NCI-H187 (cell line): ENCODE measurements around the gene FRMD3.

Experiments
- DNase-seq, 2 experiments: peaks; one replicate each; lab custom pipeline; 2025; lab: John Stamatoyannopoulos, UW

The FRMD3 gene

DNA sequence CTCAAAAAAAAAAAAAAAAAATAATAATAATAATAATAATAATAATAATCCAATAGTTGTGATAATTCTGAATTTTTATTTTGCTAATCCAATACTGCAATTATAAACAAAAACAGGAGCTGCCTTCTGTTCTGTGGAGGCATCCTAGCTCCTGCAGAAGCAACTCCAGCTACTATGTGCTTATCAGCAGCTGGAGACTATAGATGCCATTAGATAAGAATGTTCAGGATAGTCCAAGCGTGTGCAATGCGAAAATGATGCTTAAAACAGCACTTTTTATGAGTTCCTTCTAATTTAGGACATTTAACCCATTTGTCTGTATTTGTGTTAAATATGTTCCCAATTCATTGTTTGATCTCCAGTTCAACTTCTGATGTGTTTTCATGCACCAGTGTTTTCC, 254.7 kb downstream of the FRMD3 start:
- no peak for DNase-seq

DNA sequence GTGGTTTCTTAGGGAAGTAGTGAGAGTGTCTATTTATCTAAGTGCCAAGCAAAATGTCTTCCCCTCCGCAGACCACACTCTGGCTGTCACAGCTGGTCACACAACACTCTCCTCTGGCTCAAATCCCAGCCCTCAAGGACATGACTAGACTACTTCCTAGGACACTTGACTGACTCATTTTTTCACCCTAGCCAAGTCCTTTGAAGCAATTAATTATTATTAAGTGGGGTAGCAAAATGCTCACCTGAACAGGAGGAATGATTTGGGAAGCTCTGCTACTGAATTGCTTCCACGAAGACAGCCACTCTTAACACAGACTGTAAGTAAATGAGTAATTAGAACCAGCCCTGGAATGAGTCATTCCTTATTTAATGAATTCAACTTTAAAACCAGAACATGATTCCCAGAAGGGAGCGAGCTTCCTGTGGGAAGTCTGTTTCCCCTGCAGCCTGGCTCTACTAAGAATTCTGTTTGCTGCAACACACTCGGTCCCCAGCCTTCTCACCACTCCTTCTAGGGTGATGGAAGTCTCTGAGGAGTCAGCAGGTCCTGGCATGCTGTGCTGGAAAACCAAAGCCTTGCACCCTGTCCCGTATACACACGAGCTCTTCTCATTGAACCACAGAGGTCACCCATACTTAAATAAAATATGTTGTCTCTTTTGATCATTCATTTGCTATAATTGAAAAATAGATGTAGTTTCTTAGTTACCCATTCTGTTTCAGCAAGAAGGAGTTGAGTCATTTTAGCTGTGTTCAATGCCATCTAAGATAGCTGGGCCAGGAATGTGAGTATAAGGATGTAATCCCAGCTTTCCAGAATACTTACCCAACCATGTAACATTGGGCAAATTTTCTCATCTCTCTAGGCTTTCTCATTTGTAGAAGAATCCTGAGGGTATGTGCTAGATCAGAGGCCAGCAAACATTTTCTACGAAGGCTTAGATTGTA, 256.6 kb downstream of the FRMD3 start:
- no peak for DNase-seq

DNA sequence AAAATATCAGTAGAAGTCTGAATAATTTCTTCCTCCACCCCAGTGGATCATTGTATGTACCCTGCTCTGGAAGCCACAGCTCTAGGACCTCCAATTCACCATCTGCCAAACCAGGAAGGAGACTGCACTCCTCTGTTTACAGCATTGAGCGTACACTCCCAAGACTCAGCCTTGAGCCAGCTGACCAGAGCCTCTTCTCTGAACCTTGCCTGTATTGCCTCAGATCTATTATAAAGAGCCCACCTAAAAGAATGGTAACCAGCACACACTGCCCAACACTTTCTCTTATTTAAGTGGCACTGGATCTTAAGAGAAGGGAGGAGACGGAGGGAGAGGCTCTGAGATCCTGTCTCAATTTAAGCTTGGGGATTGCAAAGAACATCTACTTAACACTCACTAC, 257.4 kb downstream of the FRMD3 start:
- no peak for DNase-seq

DNA sequence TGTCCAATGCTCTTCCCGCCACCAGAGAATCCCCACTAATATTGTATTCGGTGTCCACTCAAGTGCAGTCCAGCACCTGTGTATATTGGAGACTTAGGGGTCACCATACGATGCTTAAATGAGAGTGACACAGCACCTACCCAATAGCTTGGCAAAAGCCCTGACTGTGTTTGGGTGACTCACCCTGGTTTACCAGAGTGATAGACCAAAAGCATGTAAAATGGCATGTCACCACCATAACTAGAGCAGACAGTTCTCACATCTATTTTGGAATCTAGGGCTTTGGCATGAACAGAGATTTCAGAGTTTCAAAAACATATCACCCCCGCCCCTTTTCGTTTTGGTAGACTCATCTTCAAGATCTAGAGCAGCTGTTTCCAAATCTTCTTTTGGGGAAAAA, 257.9 kb downstream of the FRMD3 start:
- DNase-seq = no peak

DNA sequence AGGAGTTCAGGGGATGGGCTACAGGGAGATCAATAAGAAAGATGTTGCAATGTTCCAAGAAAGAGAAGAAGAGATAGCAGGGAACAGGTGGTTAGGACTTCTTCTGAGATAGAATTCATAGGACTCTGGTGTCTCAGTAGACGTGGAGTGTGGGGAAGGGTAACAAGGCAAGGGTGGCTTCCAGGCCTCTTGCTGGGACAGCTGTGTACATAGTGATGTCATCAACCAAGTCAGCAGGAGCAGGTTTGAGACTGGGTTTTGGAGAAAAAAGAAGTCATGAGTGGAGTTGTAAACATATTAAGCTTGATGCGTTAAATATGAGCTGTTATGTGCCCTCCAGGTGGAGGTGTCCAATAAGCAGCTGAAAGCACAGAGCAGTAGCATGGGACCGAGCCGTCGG, 263.4 kb downstream of the FRMD3 start:
- no peak for DNase-seq

DNA sequence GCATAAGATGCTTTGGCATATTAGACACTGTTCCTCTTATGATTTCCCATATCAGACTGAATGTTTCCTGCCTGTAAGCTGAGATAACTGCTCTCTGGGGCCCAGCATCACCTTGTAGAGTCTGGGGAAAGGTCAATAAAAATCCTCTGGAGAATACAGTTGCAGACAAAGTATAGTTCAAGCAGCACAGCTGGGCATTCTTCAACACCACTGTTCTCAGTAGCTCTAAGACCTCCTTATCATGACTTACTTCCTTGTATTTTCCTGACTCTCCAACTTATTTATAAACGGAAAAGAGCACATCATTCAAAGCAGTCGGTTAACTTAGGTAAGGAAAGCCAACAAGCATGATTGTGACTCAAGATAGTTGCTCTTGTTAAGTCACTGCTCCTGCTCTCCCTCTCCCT, 266.5 kb downstream of the FRMD3 start:
- DNase-seq = no peak

DNA sequence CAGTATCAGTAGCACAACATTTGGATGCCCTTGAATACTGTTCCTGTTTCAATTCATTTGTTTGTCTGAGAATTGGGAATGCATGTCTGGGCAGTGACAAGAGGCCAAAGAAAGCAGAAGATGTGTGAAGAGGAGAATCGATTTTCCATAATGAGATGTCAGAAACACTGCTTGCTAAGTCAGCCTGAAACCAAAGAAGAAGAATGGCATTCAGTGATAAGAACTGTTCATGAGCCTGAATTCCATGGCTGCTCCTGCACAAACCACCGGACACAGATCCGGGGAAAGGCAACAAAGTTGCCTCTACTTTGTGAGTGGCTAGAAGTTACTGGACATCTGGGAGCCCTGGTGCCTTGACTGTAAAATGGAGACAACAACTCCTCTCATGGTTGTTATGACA, 268.1 kb downstream of the FRMD3 start:
- DNase-seq = no peak

DNA sequence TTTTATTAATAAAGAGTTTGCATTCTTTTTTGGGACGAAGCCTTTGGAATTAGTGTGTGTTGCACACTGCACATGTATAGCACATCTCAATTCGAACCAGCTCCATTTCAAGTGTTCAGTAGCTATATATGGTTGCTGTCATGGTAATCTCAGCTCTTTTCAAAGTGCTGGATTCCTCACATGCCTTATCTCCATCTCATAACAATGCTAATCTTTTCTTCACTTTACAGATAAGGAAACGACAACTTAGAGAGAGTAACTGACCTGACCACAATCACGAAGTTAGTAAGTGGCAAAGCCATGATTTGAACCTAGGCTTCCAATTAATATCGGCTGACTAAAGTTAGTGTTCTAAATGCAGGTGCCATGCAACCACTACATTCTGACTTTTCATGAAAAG, 270.5 kb downstream of the FRMD3 start:
- DNase-seq = no peak

DNA sequence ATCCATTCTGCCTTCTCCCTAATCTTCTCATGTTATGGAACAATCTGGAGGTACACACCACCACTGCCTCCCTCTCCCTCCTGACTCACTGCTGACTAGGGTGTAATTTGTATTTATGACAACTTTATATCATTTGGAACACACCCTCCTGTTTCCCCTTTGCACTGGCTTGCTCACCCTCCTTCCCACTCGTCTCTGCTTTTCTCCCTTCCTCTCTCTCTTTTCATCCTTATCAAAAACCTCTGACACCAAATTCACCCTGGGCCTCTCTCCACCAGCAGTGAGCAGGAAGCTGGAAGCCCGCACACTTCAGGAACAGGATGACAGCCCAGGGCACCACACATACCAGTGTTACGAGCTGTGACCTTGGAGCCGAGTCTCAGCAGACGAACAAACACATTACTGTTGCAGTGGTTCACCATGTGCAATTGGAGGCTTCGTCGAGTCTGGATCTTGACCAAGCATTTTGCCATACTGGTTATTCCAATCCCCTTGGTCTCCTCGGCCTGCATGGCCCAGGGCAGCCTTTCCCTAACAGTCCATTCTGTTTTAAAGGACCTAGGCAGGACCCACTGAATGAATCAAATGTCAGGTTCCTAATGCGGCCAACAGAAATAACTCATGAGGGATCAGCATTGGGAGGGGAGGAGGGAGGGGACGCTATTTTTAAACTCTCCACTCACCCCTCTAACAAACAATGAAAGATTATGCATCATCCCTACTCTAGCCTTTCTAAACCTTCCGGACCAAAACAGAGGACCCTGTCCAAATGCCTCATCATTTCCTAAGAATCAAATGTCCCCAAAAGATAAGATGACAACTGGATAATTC, 271.3 kb downstream of the FRMD3 start:
- DNase-seq = no peak

DNA sequence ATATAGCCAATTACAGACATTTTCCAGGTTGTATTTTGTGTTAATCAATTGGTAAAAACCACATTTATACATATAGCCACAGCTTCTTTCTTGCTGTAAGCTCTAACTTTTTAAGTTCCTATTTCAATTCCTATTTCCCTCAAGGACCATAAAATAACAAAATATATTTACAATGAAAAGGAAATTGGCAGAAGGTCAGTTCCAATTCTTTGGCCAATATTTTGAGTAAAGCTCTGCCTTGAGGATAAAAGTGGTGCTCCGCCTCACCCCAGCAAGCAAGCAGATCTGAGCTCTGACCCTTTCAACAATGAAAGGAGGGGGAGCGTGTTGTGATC, 271.9 kb downstream of the FRMD3 start:
- no peak for DNase-seq

DNA sequence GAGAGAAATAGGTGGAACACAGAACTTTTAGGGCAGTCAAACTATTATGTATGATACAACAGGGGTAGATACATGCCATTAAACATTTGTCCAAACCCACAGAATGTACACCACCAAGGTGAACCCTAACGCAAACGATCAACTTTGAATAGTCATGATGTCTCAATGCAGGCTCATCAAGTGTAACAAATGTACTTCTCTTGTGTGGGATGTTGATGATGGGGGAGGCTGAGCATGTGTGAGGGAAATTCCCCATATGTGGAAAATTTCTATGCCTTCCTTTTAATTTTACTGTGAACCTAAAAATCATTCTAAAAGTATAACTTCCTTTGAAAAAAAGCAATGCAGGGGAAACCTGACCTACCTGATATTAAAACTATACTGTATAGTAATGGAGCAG, 273.9 kb downstream of the FRMD3 start:
- DNase-seq = no peak

DNA sequence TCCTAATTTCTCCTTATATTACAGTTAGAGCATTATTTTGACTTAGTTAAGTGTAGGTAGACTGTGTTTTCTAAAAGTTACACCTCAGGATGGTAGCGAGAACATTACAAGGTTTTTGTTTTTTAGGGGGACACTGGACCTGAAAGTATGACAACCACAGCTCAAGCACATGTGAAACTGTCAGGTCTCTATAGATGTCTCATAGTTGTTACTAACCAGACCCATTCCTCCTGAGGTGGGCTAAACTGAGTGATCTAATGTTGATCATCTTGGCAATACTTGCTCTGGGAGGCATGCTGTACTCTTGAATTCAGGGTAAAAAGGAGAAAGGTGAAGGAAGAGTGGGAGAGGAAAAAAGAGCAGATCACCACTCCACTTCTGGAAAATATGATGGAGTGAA, 278.6 kb downstream of the FRMD3 start:
- no peak for DNase-seq

DNA sequence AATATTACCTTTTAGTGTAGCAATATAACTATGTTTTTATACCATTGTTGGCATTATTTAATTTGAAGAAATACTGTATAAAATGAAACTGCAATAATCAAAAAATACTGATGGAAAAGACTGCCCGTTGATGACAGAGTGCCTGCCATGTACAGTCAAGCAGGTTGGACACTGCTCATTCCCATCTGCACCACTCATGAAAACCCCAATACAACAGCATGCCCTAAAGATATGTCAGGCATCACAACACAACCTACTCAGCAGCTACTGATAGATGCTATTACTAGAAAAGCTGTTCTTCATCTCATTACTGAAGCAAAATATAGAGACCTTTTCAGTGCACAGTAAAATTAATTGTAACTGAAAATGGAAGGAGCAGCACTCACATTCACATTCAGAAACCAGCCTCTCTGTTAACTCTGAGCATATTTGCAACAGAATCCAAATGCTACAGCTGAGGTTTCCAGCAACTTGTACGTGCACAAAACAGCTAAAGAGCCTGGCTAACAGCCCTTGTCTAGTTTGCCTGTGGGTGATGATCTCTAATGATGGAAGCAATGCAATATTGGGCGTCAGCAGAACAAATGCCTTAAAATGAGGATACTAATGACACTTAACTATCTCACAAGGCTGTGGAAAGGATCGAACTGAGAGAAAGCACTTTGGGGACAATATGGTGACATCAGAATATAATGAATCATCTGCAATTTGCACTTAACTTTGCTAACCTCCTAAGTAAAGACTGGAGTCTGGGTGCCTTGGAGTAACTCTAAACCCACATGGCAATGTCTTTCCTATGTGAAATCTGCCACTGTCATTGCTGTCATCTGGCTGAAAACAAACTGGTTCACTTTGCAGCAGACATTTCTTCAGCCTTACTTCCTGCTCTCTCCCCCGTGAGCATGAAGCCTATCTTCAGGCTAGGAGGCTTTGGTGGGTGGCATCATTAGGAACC, 280.0 kb downstream of the FRMD3 start:
- DNase-seq = no peak

DNA sequence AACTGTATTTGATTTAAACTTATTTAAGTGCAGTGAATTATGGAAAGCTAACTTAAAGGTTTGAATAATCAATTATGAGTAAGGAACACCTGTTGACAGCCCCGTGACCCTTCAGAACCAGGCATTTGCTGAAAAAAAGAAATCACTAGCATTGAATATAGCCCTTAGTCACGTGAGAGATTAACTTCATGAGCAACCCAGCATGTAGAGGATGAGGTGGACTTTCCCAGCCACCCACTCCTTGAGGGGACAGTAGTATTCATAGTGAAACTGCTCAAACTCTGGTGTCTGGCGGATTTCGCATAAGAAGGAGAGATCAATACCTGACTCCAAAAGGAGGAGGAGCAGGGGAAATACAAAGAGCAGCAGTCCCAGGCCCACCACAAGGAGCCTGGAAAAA, 290.5 kb downstream of the FRMD3 start:
- no peak for DNase-seq

DNA sequence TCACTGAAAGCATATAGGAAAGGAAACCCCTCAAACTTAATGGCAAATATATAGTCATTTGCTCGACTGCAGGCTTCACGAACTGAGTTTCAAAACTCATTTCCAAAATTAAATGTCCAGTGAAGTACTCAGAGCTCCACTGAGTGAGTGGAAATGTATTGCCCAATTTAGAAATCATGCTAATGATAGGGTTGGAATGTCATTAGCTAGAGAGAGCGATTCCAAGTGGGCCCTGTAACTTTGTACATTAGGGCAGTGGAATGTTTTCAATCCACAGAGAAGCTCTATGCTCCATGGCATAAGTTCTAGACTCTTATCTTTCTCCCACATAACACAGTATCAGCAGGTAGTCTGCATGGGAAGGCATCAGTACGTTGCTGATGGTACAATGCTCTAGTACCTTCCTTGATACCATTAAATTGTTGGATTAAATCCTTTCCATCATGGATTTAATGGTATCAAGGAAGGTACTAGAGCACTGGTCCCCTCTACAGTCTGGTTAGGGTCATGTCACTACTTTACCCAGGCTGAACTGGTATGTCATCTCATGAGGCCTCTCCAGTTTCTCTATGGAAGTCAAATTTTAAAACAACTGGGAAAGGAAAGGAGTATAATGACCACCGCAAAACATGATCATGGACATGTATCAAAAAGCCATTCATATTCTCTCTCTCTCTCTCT, 292.1 kb downstream of the FRMD3 start:
- no peak for DNase-seq

DNA sequence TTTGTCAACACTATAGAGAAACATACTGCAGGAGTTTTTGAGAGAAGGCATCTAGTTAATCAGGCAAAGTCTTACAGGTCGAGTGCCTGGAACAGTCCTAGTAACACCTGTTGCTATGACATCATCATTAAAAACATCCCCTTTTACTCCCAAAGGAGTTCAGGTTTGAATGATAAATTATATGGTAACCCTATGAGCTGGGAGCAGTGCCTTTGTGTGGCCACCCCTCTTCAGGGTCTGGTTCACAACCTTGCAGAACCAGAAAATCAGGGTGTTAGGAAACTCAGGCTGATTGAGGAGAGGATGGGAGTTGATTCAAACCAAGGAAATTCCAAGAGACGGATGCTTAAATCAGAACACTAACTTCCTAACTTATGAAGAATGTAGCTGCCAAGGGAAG, 296.1 kb downstream of the FRMD3 start:
- no peak for DNase-seq

DNA sequence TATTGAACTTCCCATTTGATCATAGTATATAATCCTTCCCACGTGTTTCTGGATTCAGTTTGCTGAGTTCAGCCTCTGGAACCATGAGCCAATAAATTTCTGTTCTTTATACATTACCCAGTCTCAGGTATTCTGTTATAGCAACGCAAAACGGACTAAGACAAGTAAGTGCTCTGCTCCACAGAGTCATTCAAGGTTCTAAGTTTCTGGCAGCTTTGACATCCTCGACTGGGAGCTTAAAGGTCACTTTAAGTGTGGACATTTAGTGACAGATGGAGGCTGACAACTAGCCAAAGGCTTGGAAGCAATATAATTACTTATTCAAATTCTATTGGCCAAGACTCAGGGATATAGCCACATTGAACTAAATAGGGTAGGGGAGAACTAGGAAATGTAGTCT, 297.5 kb downstream of the FRMD3 start:
- no peak for DNase-seq

DNA sequence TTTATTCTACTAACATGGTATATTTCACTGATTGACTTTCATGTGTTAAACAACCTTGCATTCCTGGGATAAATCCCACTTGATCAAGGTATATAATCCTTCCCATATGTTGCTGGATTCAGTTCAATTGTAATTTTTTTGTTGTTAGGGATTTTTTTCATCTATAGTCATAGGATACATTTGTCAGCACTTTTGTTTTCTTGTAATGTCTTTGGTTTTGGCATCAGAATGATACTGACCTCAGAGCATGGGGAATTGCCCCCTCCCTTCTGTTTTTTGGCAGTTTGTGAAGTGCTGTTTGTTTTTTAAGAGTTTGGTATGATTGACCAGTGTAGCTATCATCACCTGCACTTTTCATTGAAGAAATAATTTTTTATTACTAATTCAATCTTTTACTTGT, 298.5 kb downstream of the FRMD3 start:
- no peak for DNase-seq

DNA sequence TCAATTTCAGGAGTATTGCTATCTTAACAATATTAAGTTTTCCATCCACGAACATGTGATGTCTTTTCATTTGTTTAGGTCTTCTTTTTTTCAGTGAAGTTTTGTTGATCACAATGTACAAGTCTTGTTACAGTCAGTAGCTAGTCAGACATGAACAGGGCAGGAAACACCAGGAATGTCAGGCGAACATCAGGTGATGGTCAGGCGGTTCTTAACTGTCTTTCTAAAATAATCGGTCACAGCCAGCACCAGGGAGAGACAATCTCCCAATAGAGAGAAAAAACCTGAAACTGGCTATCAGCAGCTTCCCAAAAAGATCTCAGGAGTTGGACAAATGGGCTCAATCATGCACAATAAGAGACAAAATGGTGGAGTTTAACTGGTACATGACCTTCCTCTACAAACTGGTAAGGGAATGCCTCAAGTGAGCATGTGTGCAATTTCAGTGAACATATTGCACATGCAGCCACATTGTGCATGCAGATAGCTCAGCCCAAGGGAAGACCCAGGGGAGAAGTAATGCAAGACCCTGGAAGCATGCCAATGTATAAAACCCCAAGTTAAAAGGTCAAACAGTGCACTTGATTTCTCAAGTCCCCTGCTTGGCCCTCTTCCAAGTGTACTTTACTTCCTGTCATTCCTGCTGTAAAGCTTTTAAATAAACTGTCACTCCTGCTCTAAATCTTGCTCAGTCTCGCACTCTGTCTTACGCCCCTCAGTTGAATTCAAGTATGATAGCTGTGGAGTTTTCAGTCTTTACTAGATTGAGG, 299.1 kb downstream of the FRMD3 start:
- peak; percentile 16 to 35 for DNase-seq

DNA sequence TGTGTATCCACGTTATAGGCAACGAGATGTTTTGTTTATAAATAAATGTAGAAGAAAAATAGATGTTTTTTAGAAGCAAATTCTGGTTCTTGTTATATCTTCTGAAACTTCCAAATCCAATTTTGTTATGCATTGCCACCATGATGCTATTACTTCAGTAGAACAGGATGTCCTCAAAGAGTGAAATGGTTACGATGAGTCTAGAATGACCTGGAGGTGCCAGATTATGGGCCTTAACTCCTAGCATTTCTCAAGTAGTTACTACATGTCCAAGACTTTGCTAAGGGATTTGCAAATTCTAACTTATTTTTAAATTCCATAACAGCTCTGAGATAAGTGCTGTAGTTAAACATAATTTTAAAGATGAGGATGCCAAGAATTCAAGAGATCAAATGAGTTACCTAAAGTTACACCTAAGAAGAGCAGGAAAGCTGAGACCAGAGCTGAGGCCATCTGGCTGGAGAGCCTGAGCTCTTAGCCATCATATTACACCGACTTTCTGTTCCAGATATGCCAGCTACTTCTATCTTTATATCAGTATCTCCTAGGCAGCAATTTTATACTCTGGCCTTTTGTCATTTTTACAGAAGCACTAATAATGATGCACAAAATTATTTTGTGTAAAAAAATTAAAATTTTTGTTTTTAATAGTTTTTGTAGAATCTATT, 302.0 kb downstream of the FRMD3 start:
- no peak for DNase-seq
